RWPE2 (cell line): ENCODE measurements around the gene OBSCN.
A peak's percentile ranks its signal among the peaks of the same experiment; 100 is the strongest.

Source experiments
- ATAC-seq: fragments of 200-7000 bp; cut with Tn5 transposase; 3 replicates; pipeline ENCODE4 v1.9.1; 2021; ENCODE audit warnings: low read depth
- DNase-seq: peaks from one replicate; pipeline ENCODE4 v3.0.0-alpha.2; 2020; ENCODE audit warnings: low spot score
- H3K27ac ChIP-seq: fragments of 450-650 bp; 2 replicates; pipeline ENCODE4 v1.5.1; 2017; ENCODE audit warnings: mild to moderate bottlenecking; ENCODE audit not compliant: poor library complexity, severe bottlenecking
- H3K27me3 ChIP-seq: fragments of 250-450 bp; sonication (Bioruptor Pico); 2 replicates; pipeline ENCODE4 v1.5.1; 2021; ENCODE audit warnings: mild to moderate bottlenecking, moderate library complexity; ENCODE audit not compliant: insufficient read depth, poor library complexity, severe bottlenecking
- H3K36me3 ChIP-seq: fragments of 250-450 bp; sonication (Bioruptor Pico); 2 replicates; pipeline ENCODE4 v1.5.1; 2020; ENCODE audit warnings: low read depth, mild to moderate bottlenecking, moderate library complexity
- H3K4me1 ChIP-seq: fragments of 250-450 bp; sonication (Bioruptor Pico); 2 replicates; pipeline ENCODE4 v1.5.1; 2021; ENCODE audit warnings: mild to moderate bottlenecking, moderate library complexity; ENCODE audit not compliant: insufficient read depth, poor library complexity, severe bottlenecking
- H3K4me3 ChIP-seq: fragments of 250-450 bp; sonication (Bioruptor Pico); 2 replicates; pipeline ENCODE4 v1.5.1; 2021; ENCODE audit warnings: mild to moderate bottlenecking, moderate library complexity; ENCODE audit not compliant: severe bottlenecking
- H3K9me3 ChIP-seq: fragments of 250-450 bp; sonication (Bioruptor Pico); 2 replicates; pipeline ENCODE4 v1.5.1; 2021; ENCODE audit warnings: mild to moderate bottlenecking, moderate library complexity; ENCODE audit not compliant: severe bottlenecking
- CTCF ChIP-seq: fragments of 450-650 bp; IDR thresholded peaks from one replicate; pipeline ENCODE4 v1.5.1; 2017; ENCODE audit warnings: mild to moderate bottlenecking, moderate library complexity; ENCODE audit not compliant: poor library complexity, severe bottlenecking

The OBSCN gene

GRCh38 chr1:228315945-228316588 is 108.2 kb downstream of the OBSCN start:
- TF ChIP-seq CTCF: no peak
- Histone ChIP-seq H3K9me3 (no peaks in the 10 kb centered on the region), H3K27me3 (no peaks in the 10 kb centered on the region), H3K36me3 (no peaks in the 10 kb centered on the region), H3K27ac (no peak overlapping the region), H3K4me3 (no peak overlapping the region), H3K4me1 (no peaks in the 10 kb centered on the region)
- ATAC-seq: no peak
- peak; percentile 37 for DNase-seq

- no peak overlapping the region for H3K4me3 ChIP-seq
- H3K36me3 ChIP-seq: no peaks in the 10 kb centered on the region
- H3K27ac ChIP-seq: no peak overlapping the region
- H3K27me3 ChIP-seq: no peaks in the 10 kb centered on the region
- peak; percentile 23 for DNase-seq
- no peaks in the 10 kb centered on the region for H3K4me1 ChIP-seq
- H3K9me3 ChIP-seq: no peaks in the 10 kb centered on the region
- no peak for ATAC-seq
- TF ChIP-seq CTCF: no peak
Observed at GRCh38 chr1:228316589-228317387, 108.9 kb downstream of the OBSCN start.

GRCh38 chr1:228317411-228317828 is 109.6 kb downstream of the OBSCN start:
- DNase-seq: peak; percentile 19
- TF ChIP-seq CTCF: no peak
- Histone ChIP-seq H3K4me3 (no peak overlapping the region), H3K27me3 (no peaks in the 10 kb centered on the region), H3K4me1 (no peaks in the 10 kb centered on the region), H3K27ac (no peak overlapping the region), H3K9me3 (no peaks in the 10 kb centered on the region), H3K36me3 (no peaks in the 10 kb centered on the region)
- ATAC-seq: no peak

- Histone ChIP-seq H3K4me1 (no peaks in the 10 kb centered on the region), H3K27me3 (no peaks in the 10 kb centered on the region), H3K27ac (no peak overlapping the region), H3K36me3 (no peaks in the 10 kb centered on the region), H3K9me3 (no peaks in the 10 kb centered on the region), H3K4me3 (no peak overlapping the region)
- ATAC-seq (no peak), DNase-seq (peak; percentile 27)
- TF ChIP-seq CTCF: no peak
Observed at GRCh38 chr1:228317891-228318810, 110.3 kb downstream of the OBSCN start.
